ENCODE measurements around the gene PALMD.

DNA sequence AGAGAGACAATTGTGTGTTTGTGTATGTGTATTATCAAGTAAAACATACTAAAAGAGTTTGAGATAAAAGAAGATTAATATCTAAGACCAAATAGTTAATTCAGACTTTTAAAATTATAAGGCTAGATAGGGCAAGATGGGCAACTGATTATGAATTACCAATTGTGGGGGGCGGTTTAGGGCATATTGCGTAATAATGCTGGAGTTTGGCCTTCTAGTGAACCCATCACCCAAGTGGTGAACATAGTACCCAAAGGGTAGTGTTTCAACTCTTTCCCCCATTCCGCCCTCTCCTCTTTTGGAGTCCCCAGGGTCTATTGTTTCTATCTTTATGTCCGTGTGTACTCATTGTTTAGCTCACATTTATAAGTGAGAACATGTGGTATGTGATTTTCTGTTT lies 65.1 kb downstream of the PALMD start:
- TF ChIP-seq SIN3A (IDR thresholded peaks at IDR 0.05; ENCODE audit: borderline replicate concordance, insufficient read depth, low read depth, low read length) (no peak), CTCF (IDR thresholded peaks at IDR 0.05) (no peak)

Data from Panc1 (cell line).